ENCODE measurements around the gene PSMA3.

- TF ChIP-seq ZNF274 (IDR thresholded peaks at IDR 0.05; ENCODE audit: low read depth, low read length) (no peak), YY1 (IDR thresholded peaks at IDR 0.05; ENCODE audit: insufficient read depth, insufficient read length) (no peak), SUZ12 (IDR thresholded peaks at IDR 0.05; ENCODE audit: extremely low read depth, insufficient read depth, insufficient read length) (no peak)
Observed at GRCh38 chr14:58258156-58258555, 13.5 kb downstream of the PSMA3 start.

All from NT2/D1 (cell line).